WERI-Rb-1 (cell line): ENCODE measurements around the gene TBCA.

Source experiments
- DNase-seq: peaks from one replicate; pipeline ENCODE4 v3.0.0-alpha.2; 2020
- H3K27ac ChIP-seq: fragments of 250-450 bp; sonication (Bioruptor Pico); 2 replicates; pipeline ENCODE4 v1.5.1; 2020; ENCODE audit warnings: mild to moderate bottlenecking, moderate library complexity
- H3K27me3 ChIP-seq: fragments of 250-450 bp; sonication (Bioruptor Pico); 2 replicates; pipeline ENCODE4 v1.5.1; 2021; ENCODE audit warnings: mild to moderate bottlenecking, low read depth, moderate library complexity; ENCODE audit not compliant: insufficient read depth, severe bottlenecking
- H3K36me3 ChIP-seq: fragments of 250-450 bp; sonication (Bioruptor Pico); 2 replicates; pipeline ENCODE4 v1.5.1; 2020; ENCODE audit warnings: mild to moderate bottlenecking, moderate library complexity
- H3K4me3 ChIP-seq: 2 replicates; pipeline ENCODE4 v1.5.1; 2011; ENCODE audit warnings: low read depth, mild to moderate bottlenecking, control low read depth, low read length
- H3K9me3 ChIP-seq: fragments of 250-450 bp; sonication (Bioruptor Pico); 2 replicates; pipeline ENCODE4 v1.5.1; 2021; ENCODE audit warnings: mild to moderate bottlenecking, moderate library complexity; ENCODE audit not compliant: severe bottlenecking
- TF ChIP-seq, protein P1 (sequence below): IDR thresholded peaks from 2 replicates; pipeline ENCODE4 v1.5.1; 2011; ENCODE audit warnings: low read depth, mild to moderate bottlenecking, control low read depth, inconsistent platforms, low read length

The TBCA gene

DNA sequence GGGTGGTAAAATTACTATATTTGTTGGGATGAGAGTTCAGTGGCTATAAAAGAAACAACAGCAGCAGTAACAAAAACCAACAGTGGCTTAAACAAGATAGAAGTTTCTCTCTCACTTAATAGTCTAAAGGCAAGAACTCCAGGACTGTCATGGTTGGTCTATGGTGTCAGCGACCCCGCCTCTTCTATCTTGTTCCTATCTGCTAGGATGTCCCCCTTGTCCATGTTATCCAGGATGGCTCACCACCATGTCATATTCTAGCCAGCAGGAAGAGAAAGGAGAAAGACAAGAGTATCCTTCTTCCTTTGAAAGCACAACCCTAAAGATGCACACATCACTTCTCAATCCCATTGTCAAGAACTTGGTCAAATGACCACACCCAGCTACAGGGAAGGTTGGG lies 126.4 kb downstream of the TBCA start:
- H3K4me3 ChIP-seq: no peak overlapping the region
- H3K9me3 ChIP-seq: no peaks in the 10 kb centered on the region
- TF ChIP-seq, protein P1, sequence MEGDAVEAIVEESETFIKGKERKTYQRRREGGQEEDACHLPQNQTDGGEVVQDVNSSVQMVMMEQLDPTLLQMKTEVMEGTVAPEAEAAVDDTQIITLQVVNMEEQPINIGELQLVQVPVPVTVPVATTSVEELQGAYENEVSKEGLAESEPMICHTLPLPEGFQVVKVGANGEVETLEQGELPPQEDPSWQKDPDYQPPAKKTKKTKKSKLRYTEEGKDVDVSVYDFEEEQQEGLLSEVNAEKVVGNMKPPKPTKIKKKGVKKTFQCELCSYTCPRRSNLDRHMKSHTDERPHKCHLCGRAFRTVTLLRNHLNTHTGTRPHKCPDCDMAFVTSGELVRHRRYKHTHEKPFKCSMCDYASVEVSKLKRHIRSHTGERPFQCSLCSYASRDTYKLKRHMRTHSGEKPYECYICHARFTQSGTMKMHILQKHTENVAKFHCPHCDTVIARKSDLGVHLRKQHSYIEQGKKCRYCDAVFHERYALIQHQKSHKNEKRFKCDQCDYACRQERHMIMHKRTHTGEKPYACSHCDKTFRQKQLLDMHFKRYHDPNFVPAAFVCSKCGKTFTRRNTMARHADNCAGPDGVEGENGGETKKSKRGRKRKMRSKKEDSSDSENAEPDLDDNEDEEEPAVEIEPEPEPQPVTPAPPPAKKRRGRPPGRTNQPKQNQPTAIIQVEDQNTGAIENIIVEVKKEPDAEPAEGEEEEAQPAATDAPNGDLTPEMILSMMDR: no peak
- no peak for DNase-seq
- H3K27me3 ChIP-seq: peaks cover 7% of the 10 kb centered on the region
- H3K27ac ChIP-seq: no peak overlapping the region
- no peaks in the 10 kb centered on the region for H3K36me3 ChIP-seq

DNA sequence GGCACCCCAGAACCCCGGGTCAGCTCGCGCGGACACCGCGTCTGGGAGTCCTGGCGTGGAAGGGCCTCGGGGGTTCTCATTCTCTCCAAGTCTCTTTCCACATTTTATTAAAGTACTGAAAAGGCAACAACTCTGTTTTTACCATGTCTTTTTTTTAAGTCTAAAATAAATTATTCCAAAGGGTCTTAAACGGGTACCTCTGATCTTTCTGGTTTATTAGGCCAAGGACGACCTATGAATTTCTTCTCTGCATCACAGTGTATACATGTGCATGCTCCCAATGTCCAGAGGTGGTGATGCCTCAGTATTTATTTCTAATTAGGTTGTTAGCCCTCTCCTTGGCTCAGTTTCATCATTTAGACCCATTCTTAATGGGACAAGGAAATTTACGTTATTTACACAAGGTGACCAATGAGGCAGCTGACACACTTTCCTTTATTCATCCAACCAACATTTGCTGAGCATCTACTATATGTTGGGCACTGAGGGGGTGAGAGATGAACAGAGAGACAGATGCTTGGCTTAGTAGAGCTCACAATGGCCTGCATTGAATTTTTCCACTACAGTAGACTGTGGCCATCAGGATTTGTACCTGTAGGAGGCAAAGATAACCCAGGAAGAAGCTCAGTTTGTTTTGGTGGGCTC lies 130.0 kb downstream of the TBCA start:
- TF ChIP-seq, protein P1: no peak
- H3K4me3 ChIP-seq: peak overlapping the region; percentile 42
- DNase-seq: no peak
- H3K9me3 ChIP-seq: no peaks in the 10 kb centered on the region
- no peak overlapping the region for H3K27ac ChIP-seq
- peaks cover 7% of the 10 kb centered on the region for H3K27me3 ChIP-seq
- H3K36me3 ChIP-seq: no peaks in the 10 kb centered on the region

DNA sequence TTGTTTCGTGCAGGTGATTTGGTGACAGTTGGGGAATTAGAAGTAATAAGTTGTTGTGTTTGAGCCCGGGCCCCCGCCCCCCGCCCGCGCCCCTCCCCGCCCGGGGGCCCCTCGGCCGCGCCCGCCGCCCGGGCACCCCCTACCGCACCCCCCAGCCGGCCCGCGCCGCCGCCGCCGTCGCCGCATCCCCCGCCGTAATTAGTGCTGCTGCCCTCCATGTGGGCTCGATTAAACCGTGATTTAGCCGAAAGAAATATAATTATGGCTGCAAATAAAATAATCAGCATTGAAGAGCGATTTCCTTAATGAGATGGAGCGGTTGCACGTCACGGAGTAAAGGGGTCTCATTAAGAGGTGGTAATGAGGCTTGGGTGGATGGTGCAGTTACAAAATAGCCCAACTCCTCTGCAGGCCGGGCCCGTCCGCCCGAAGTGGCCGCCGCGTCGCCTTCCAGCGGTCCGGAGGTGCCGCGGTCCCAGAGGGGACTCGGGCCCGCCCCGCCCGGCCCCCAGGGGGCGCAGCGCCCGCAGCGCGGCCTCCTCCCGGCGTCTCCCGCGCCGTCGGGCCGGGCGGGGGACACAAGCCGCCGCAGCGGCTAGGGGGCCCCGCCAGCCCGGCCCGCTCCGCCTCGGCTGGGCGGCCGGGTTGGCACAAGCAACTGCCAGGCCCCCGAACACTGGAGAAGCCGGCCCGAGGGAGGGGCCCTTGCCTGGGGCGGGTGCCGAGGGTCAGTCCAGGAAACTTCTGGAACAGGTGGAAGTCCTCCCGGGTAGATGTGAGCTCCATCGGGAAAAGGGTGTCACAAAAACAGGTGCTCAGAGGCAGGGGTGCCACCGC lies 130.8 kb downstream of the TBCA start:
- DNase-seq: peak; percentile 68
- no peak overlapping the region for H3K27ac ChIP-seq
- no peaks in the 10 kb centered on the region for H3K9me3 ChIP-seq
- H3K36me3 ChIP-seq: no peaks in the 10 kb centered on the region
- H3K27me3 ChIP-seq: peaks cover 7% of the 10 kb centered on the region
- TF ChIP-seq, protein P1: peak; percentile 63
- H3K4me3 ChIP-seq: peak overlapping the region; percentile 77

DNA sequence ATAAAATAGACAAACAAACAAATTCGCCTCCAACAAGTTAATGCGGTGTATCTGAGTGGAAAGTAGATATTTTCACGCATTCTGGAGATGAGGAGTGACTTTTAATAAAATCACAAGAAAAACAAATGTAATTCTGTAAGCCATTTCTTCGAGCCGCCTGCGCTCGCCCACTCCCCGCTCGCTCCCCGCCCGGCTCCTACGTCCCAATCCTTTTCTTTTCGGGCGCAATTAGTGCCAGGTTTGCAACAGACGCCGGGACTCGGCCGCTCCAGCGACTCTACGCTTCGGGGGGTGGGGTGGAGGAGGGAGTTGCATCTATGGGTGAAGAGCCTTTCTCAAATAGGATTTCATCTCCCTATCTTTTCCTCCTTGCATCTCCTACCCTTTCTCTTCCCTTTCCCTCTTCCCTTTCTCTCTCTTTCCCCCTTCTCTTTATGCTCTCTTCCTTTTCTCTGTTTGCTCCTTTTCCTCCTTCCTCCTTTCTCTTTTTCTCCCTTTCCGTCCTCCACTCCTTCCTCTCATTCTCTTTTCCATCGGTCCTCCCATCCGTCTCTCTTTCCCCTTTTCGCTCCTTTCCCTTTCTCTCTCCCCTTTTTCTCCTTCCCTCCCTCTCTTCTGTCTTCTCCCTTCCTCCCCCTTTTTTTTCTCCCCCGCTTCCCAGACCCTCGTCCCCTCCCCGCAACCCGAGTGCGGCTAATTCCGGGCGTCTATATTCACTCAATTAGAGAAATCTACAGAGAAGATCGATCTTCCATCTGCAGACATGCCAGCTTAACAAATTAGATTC lies 131.6 kb downstream of the TBCA start:
- H3K4me3 ChIP-seq: peak overlapping the region; percentile 77
- no peaks in the 10 kb centered on the region for H3K9me3 ChIP-seq
- H3K36me3 ChIP-seq: no peaks in the 10 kb centered on the region
- H3K27ac ChIP-seq: no peak overlapping the region
- no peak for DNase-seq
- TF ChIP-seq, protein P1: no peak
- peaks cover 7% of the 10 kb centered on the region for H3K27me3 ChIP-seq

DNA sequence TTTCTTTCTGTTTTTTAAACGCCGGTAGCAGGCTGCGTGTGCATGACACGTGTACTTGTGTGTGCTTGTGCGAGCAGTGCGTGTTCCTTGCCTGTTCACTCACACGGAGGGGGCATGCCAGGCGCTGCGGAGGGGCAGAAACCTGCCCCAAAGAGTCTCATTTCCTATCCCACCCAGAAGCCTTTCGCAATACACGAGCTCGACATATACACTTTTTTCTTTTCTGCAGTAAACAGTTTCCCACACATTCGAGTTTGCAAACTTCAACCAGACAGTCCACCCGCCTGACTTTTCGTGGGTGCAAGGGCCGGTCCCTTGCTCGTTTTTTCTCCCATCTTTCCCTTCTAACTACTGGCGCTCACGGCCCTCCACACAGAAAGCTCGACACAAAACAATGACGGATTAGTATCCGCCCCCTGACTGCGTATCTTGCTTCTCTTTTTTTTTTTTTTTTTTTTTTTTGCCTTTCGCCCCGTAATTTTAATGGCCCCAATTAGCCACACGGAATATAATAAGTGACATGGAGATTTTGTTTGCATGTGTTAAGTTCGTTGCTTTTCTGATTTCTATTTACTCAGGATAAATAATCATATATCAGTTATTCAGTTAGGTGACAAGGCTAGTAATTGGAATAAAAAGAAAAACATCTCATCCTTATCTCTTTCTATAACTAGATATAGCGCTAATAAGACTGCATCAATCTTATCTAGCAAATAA lies 132.3 kb downstream of the TBCA start:
- TF ChIP-seq, protein P1: no peak
- Histone ChIP-seq H3K27me3 (peaks cover 7% of the 10 kb centered on the region), H3K27ac (no peak overlapping the region), H3K9me3 (no peaks in the 10 kb centered on the region), H3K36me3 (no peaks in the 10 kb centered on the region), H3K4me3 (no peak overlapping the region)
- no peak for DNase-seq
